ENCODE data around the gene RHCG. TPM values are rescaled to one million over a fixed set of nuclear protein-coding genes. Genes with fewer than 3 reads are reported as not detected.

The RHCG gene
- total and polyA plus RNA-seq, 2 of the 13 experiments (the other 11 are each of a cell fraction or from before 2014, with no cell fraction given), result not detected

DNA sequence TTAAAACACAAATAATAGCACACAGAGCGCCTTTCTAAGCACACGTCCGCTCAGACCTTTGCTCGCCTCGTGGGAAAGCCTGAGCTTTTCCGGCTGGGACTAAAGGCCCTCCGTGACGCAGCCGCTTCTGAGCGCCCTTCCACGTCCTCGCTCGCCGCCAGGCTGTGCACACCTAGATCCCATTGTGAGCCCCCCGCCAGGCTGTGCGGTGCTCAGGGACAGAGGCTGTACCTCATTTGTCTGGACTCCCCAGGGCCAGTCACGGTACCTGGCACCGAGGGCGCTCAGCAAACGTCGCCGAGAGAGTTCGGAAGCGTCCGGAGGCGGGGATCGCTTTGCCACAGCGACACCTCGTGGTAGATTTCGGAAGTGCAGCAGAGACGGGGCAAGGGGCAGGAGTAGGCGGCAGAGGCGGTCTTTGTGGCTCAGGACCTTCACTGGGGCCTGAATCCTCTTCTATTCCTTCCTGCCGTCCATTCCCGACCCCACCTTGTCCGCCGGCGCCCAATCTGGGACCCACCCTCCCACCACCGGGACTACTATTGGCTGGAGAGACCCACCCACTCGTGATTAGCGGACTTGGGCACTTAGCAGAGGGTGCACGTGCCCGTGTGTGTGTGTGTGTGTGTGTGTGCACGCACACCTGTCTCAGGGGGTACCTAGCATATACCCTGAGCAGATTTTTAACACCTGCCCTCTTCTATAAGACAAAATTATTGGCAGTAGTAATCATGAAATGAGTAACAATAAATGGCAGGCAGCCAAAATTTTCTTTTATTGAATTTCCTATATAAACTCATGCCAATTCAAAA, 65.6 kb downstream of the RHCG start (continued):
- TF ChIP-seq, protein P1, sequence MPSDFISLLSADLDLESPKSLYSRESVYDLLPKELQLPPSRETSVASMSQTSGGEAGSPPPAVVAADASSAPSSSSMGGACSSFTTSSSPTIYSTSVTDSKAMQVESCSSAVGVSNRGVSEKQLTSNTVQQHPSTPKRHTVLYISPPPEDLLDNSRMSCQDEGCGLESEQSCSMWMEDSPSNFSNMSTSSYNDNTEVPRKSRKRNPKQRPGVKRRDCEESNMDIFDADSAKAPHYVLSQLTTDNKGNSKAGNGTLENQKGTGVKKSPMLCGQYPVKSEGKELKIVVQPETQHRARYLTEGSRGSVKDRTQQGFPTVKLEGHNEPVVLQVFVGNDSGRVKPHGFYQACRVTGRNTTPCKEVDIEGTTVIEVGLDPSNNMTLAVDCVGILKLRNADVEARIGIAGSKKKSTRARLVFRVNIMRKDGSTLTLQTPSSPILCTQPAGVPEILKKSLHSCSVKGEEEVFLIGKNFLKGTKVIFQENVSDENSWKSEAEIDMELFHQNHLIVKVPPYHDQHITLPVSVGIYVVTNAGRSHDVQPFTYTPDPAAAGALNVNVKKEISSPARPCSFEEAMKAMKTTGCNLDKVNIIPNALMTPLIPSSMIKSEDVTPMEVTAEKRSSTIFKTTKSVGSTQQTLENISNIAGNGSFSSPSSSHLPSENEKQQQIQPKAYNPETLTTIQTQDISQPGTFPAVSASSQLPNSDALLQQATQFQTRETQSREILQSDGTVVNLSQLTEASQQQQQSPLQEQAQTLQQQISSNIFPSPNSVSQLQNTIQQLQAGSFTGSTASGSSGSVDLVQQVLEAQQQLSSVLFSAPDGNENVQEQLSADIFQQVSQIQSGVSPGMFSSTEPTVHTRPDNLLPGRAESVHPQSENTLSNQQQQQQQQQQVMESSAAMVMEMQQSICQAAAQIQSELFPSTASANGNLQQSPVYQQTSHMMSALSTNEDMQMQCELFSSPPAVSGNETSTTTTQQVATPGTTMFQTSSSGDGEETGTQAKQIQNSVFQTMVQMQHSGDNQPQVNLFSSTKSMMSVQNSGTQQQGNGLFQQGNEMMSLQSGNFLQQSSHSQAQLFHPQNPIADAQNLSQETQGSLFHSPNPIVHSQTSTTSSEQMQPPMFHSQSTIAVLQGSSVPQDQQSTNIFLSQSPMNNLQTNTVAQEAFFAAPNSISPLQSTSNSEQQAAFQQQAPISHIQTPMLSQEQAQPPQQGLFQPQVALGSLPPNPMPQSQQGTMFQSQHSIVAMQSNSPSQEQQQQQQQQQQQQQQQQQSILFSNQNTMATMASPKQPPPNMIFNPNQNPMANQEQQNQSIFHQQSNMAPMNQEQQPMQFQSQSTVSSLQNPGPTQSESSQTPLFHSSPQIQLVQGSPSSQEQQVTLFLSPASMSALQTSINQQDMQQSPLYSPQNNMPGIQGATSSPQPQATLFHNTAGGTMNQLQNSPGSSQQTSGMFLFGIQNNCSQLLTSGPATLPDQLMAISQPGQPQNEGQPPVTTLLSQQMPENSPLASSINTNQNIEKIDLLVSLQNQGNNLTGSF (CRISPR knock-in tag; IDR thresholded peaks at IDR 0.05), result no peak
- TF ChIP-seq RNF2 (conservative IDR thresholded peaks at IDR 0.05; ENCODE audit: low read depth) (peak; percentile 70; the same call in 1 of the 2 replicates), ZNF879 (CRISPR knock-in tag; IDR thresholded peaks at IDR 0.05) (0 out of 2 replicates have a peak, but pooled peaks have one; percentile 49), TEAD3 (CRISPR knock-in tag; optimal IDR thresholded peaks at IDR 0.05; ENCODE audit: borderline replicate concordance) (peak; percentile 67), YEATS4 (CRISPR knock-in tag; IDR thresholded peaks at IDR 0.05; ENCODE audit: borderline replicate concordance) (0 out of 2 replicates have a peak, but pooled peaks have one; percentile 26), ZNF598 (CRISPR knock-in tag; IDR thresholded peaks at IDR 0.05; ENCODE audit: borderline replicate concordance) (peak; percentile 25; the same call in 1 of the 2 replicates), ZNF432 (CRISPR knock-in tag; IDR thresholded peaks at IDR 0.05; ENCODE audit: borderline replicate concordance) (no peak), XRCC5 (optimal IDR thresholded peaks at IDR 0.05; ENCODE audit: low read length) (peak; percentile 78), ZNF724P (CRISPR knock-in tag; IDR thresholded peaks at IDR 0.05; ENCODE audit: borderline replicate concordance) (0 out of 2 replicates have a peak, but pooled peaks have one; percentile 40), KDM1A (CRISPR knock-in tag; IDR thresholded peaks at IDR 0.05) (no peak)
- TF ChIP-seq, protein P2, sequence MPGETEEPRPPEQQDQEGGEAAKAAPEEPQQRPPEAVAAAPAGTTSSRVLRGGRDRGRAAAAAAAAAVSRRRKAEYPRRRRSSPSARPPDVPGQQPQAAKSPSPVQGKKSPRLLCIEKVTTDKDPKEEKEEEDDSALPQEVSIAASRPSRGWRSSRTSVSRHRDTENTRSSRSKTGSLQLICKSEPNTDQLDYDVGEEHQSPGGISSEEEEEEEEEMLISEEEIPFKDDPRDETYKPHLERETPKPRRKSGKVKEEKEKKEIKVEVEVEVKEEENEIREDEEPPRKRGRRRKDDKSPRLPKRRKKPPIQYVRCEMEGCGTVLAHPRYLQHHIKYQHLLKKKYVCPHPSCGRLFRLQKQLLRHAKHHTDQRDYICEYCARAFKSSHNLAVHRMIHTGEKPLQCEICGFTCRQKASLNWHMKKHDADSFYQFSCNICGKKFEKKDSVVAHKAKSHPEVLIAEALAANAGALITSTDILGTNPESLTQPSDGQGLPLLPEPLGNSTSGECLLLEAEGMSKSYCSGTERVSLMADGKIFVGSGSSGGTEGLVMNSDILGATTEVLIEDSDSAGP (CRISPR knock-in tag; IDR thresholded peaks at IDR 0.05; ENCODE audit: borderline replicate concordance), result peak; percentile 77
- TF ChIP-seq, protein P3, sequence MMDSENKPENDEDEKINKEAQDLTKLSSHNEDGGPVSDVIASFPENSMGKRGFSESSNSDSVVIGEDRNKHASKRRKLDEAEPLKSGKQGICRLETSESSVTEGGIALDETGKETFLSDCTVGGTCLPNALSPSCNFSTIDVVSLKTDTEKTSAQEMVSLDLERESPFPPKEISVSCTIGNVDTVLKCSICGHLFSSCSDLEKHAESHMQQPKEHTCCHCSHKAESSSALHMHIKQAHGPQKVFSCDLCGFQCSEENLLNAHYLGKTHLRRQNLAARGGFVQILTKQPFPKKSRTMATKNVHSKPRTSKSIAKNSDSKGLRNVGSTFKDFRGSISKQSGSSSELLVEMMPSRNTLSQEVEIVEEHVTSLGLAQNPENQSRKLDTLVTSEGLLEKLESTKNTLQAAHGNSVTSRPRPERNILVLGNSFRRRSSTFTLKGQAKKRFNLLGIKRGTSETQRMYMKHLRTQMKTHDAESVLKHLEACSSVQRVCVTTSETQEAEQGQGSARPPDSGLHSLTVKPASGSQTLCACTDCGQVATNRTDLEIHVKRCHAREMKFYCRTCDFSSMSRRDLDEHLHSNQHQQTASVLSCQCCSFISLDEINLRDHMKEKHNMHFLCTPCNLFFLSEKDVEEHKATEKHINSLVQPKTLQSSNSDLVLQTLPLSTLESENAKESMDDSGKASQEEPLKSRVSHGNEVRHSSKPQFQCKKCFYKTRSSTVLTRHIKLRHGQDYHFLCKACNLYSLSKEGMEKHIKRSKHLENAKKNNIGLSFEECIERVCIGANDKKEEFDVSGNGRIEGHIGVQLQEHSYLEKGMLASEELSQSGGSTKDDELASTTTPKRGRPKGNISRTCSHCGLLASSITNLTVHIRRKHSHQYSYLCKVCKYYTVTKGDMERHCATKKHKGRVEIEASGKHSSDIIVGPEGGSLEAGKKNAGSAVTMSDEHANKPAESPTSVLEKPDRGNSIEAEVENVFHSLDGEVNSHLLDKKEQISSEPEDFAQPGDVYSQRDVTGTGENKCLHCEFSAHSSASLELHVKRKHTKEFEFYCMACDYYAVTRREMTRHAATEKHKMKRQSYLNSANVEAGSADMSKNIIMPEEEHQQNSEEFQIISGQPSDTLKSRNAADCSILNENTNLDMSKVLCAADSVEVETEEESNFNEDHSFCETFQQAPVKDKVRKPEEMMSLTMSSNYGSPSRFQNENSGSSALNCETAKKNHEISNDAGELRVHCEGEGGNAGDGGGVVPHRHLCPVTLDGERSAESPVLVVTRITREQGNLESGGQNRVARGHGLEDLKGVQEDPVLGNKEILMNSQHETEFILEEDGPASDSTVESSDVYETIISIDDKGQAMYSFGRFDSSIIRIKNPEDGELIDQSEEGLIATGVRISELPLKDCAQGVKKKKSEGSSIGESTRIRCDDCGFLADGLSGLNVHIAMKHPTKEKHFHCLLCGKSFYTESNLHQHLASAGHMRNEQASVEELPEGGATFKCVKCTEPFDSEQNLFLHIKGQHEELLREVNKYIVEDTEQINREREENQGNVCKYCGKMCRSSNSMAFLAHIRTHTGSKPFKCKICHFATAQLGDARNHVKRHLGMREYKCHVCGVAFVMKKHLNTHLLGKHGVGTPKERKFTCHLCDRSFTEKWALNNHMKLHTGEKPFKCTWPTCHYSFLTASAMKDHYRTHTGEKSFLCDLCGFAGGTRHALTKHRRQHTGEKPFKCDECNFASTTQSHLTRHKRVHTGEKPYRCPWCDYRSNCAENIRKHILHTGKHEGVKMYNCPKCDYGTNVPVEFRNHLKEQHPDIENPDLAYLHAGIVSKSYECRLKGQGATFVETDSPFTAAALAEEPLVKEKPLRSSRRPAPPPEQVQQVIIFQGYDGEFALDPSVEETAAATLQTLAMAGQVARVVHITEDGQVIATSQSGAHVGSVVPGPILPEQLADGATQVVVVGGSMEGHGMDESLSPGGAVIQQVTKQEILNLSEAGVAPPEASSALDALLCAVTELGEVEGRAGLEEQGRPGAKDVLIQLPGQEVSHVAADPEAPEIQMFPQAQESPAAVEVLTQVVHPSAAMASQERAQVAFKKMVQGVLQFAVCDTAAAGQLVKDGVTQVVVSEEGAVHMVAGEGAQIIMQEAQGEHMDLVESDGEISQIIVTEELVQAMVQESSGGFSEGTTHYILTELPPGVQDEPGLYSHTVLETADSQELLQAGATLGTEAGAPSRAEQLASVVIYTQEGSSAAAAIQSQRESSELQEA (CRISPR knock-in tag; IDR thresholded peaks at IDR 0.05; ENCODE audit: not compliant biosample characterization), result peak; percentile 69
